HG02571 (cell line): ENCODE measurements around the gene GHR.

Experiments
- ATAC-seq: cut with Tn5 transposase; IDR thresholded peaks from one replicate; pipeline ENCODE4 v1.9.1; 2021; ENCODE audit warnings: mild to moderate bottlenecking, moderate library complexity; ENCODE audit not compliant: unreplicated experiment

GHR gene

DNA sequence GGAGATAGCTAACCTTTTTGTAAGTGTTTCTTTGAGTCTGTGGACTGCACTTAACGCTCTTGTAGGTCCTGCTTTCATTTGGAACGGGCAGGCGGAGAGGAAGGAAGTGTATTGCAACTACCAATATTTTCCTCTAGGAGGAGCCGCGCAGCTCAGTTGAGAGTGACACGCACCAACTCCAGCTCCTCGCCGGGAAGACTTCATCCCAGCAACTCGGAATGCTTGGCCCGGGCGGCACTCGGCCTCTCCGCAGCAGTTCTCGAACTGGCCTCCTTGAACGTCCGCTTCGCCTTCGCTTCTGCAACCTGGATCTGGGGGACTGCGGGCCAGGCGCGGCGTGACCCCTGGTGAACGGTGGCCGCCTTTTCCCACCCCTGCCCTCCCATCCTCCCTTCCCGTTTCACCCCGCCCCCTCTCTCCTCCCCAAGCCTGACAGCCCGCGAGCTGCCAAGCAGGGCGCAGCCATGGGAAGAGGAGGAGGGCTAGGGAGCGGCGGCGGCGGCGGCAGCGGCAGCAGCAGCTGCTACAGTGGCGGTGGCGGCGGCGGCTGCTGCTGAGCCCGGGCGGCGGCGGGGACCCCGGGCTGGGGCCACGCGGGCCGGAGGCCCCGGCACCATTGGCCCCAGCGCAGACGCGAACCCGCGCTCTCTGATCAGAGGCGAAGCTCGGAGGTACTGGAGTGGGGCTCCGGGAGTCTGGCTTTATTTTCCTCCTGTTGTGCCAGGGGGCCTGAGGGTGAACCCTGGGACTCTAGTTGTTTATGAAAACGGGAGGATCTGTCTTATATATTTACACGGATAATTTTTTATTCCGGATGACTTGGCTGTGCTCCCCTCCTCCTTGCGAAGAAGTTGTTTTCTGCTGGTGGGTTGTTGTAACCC, at the start of gene GHR:
Gene GHR (plus strand): TSS at position 155 of the 881 bp plus-strand sequence. CDS start 142,436 bp downstream, outside the sequence.
- ATAC-seq, result peak; percentile 86

DNA sequence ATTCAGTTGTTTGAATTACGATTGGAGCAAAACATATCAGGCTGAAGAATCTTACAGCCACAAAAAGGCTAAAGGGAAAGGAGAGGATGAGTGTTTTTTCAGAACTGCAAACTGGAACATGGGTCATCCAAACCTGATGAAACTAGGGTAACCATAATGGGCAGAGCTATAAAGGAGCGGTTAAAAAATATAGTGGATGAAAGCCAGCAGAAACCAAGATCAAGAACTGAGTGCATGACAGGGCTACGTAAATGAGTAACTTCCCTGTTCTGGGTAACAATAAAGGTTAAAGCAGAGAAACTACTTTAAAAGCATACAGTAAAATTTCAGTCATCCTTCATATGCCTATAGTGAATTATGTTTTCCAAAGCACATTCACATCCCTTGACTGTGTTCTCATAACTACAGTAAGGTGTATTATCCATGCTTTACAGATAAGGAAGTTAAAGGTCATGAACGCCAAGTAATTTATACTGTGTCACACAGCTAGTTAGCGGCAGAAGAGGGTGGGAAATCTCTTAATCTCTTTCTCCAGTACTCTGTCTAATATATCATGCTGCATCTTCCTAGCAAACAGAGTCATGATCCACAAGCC, 48.5 kb upstream of the GHR start:
- no peak for ATAC-seq

DNA sequence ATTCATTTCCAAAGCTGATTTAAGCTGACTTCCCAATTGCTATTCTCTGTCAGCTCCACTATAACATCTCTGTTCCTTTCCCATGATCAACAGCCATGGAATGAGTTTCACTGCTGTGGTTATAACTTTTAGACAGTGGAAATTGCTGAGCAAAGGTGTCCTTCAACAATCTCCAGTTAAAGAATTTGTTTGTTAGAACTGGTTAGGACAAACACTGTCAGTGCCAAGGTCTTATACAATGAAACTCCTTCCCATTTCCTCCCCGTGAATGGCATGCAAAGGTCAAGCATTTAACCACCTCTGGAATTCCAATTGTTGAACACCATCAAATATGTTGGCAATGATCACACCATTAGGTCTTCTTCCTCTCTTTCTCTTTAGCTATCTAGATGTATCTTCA, 45.7 kb upstream of the GHR start:
- no peak for ATAC-seq

DNA sequence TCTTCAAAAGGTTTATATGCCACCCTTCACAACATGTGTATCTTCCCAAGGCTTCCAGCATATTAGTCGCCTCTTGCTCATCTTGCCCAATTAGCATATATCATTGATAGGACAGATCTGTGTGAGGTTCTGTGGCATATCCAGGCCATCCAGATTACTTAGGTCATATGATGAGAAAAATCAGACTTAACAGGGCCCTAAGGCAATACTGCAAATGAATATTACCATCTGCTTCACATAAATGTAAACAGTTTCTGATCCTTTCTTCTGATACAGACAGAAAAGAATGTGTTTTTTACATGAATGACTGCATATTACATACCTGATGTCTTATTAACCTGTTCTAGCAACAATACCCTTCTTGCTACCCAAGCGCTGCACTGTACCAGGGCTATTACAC, 41.3 kb upstream of the GHR start:
- ATAC-seq, result no peak

DNA sequence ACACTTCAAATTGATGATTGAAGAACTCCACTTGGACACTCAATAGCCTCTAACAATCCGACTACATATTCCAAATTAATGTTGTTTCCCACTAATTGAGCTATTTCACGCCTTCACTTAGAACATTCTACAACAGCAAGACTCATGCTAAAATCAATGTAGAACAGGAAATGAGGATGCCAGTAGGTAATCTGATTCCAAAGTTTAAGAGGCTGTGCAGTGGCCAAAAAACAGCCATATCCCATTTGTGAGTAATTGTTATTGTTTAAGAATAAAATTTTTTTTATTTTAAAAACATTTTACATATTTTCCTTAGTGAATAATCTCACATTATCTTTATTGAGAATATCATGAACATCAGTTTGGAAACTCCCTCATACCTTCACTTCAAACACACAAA, 35.7 kb upstream of the GHR start:
- no peak for ATAC-seq

DNA sequence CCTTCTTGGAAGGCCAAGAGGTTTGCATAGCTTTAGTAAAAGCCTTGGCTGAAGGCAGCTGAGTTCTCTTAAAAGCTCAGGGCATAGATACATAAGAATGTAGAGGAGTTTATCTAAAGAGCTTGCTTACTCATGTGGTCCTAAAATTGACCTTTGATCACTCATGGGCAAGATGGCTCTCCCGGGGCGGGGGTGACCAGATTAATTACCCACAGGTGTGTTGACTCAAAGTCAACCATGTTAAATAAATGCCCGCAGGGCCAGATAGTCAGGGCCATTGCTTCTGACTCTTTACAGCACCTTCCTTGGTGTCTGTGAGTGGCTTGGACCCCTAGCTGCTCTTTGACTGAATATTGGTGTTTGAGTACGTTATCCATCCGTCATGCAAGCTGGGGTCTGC, 33.1 kb upstream of the GHR start:
- no peak for ATAC-seq

DNA sequence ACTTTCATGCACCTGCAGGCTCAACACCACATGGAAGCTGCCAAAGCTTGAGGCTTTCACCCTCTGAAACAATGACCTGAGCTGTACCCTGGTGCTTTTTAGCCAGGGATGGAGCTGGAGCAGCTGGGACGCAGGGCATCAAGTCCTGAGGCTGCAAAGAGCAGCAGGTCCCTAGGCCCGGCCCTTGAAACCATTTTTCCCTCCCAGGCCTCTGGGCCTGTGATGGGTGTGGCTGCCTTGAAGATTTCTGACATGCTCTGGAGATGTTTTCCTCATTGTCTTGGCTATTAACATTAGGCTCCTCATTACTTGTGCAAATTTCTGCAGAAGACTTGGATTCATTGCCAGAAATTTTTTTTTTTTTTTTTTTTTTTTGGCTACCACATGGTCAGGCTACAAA, 30.3 kb upstream of the GHR start:
- no peak for ATAC-seq

DNA sequence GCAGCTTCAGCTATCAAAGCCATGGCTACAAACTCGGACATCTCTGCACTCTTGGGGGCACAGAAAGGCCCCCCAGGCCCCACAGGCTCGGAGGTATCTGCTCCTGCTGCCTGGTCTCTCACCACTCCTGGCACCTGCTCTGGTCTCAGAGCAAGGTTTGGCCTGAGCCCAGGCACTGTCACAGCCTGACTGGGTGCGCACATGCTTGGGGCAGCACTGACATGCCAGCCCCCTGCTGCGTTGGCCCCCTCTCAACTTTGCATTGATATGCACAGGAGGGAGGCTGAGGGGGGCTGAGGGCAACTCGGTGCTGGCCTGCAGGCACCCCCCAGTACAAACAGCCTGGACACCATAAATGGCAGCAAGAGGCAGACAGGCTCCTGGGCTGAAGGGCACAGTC, 27.1 kb upstream of the GHR start:
- ATAC-seq, result no peak

DNA sequence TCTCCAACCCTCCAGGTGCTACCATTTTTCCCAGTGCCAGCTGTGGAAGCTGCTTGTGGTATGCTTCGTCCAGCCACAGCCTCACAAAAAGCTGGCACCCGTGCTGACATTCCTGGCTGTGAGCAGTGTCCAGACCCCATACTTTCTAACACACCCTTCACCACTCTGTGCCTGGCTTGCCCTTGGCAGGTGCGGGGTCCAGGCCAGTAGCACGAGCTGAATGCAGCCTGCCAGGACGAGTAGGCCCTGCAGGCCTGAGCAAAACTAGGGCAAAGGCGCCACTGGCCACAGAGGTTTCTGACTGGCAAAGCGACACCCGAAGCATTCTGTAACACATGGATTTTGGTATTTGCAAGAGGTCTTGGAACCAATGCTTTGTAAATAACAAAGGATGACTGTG, 26.0 kb upstream of the GHR start:
- no peak for ATAC-seq

DNA sequence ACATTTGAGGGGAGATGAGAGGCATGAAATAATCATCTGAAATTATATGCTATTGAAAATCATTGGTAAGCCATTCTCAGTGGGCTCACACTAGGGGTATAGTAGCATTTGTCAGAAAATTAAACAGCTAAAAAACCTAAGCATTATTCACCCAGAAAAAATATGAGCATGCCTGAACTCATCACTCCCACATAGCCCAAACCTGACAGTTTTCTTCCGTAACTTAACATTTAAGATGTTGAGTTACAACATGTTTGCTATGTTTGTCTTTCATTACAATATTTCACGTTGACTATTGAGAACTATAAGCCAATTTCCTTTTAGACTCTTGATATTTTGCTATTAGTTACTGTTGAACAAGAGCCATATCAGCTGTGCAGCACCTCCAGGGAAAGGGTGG, 23.5 kb upstream of the GHR start:
- no peak for ATAC-seq

DNA sequence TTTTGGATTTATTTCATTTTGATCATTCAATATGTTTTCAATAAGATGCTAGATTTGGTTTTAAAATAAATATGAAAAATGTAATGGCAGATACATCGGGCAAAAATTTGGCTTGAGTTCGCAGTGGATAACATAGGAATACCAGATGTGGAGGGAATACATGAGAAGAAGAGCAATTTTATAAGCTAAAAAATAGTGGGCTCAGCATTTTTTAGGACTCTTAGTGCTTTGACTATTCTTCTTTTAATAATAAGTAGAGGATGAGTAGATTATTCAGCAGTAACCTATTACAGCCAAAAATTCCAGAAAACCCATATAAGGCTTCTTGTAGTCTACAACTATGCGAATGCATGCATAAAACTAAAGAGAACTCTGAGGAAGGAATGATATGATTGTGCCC, 22.8 kb upstream of the GHR start:
- no peak for ATAC-seq

DNA sequence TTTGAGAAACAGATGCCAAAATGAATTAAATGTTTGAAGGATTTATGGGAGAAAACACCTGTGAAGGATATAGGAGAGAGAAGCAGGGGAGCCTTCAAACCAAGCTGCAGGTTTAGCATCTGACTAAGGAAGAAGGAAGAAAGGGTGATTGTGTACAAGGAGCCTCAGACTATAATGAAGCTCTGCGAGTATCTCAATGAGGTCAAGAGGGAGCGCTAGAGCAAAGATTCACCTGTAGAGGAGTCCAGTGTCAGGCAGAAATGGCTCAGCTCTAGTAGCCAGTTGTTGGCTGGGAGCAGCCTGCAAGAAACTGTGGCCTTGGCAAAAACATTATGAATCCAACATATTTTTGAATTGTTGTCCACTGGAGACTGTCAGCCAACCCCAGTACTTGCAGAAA, 20.0 kb upstream of the GHR start:
- no peak for ATAC-seq

DNA sequence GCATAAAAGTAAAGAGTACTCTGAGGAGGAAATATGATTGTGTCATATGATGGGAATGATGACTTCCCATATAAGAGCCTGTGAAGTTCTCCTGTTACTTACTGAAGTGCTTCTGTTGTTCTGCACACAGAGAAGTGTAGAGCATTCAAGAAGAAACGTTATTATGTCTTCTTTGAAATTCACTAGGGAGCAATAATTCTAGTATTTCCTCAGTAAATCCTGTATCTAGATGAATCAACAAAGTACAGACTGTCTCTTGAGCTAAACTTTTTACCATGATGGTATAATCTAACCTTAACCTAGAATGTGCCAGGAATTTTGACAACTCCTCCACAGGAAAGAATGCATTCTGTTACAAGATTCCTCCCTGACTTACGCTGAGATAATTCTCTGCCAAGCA, 18.9 kb upstream of the GHR start:
- no peak for ATAC-seq

DNA sequence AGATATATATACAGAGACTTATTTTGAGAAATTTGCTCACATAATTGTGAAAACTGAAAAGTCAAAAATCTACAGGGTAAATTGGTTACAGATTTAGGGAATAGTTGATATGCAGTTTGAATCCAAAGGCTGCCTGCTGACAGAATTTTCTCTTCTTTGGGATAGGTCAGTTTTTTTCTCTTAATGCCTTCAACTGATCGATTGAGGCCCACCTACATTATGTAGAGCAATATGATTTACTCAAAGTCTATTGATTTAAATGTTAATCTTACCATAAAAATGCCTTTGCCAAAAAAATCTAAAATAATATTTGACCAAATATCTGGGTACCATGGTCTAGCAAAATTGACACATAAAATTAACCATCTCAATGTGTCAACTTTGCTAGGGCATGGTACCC, 3.9 kb upstream of the GHR start:
- no peak for ATAC-seq

DNA sequence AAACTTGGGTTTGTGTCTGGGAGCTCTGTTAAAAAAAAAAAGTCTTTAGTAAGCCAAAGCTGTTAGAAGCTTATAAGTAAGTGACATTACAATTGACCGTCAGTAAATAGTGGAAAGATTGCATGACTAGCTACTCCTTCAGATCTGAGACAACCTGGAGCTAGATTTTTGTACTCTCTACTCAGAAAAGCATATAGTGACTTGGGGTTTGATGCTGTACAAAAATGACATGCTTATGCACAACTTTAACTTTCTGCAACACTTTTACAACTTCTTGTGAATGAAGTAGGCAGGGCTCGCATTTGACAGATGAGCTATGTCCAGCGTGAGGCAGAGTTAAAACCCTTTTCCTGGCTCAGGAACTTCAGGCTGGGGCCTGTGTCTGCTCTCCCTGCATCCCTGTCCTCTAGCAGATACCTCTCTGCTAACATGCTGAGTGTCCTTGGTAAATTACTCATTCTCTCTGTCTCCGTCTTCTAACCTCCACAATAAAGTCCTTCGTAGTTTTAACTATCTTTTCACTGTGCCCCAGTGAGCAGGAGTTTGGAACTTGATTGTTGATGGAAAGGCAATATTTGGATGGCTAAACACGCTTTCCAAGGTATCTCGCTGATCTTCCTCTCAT, 471 bp upstream of the GHR start:
- ATAC-seq, result no peak

DNA sequence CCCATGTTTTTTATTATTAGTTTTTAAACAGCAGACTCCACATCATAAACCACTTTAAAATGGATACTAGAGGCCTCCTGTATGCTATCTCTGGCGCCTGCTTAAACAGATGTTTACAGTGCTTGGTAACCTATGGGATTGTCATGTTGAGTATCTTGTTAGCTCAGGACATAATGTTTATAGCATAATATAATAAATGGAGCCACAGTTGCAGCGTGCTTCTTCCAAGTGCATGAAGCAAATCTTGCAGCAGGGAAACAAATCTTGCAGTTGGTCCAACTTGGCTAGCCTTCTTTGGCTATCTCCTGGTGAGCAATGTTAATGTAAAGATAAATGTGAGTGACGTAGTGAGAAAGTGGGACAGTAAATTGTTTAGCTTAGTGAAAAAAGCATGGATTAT, 2.8 kb downstream of the GHR start:
- no peak for ATAC-seq

DNA sequence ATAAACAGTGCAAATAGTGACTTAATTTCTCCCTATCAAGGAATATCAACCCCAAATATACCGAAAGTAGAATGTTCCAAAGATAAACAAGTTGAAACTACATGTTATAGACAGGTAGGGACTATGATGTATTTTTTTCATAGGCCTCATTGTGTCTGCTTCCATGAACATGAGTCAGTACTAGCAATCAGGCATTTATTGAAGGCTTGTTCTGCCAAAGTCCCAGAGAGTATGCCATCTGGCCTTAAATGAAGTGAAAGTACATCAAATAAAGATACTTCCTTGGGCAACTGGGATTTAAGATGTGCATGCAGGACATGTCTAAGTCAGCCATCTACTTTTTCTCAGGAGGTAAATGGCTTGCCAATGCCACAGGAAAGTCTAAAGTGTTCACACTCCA, 6.5 kb downstream of the GHR start:
- ATAC-seq, result no peak

DNA sequence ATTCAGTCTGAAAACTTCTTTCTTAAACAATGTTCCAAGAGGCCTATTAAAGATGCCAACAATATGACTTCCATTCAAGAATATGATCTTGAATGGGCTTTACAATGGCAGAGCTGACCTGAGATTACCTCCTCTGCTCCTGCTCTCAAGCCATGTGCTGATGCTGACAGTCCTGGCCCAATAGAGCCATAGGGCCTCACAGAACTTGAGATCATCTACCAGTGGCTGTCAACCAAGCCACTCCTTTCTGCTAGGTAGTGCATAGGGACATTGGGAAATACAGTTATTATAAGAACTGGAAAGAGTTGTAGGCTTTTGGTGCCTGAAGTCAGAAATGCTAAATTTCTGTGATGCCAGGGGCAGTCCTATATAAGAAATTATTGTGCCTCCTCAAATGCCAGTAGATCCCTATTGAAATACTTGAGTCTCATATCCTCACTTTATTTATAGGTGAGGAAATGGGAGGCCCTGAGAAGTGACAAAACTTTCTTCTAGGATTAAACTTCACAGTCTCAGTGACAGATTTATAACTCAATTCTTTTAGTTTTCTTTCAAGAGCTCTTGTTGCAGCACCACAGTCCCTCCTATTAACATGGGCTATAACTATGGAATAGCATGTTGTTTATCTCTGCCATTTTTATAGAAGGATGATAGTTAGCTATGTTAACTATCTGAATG, 10.9 kb downstream of the GHR start:
- no peak for ATAC-seq

DNA sequence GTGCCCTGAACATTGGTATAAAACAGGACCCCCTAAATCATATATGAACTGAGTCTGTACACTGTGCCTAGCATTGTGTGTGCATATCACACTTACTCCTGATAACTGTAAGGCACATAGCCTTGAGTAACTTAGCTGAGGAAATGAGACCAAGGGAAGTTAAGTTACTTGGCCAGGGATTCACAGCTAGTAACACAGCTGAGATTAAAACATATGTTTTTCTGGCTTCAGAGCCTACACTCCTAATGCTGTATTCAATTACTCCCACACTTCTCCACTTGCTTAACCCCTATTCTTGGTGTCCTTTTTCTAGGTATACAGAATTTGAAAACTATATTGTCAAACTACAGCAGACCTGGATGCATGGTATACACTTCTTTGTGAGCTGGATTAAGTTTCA, 12.8 kb downstream of the GHR start:
- no peak for ATAC-seq

DNA sequence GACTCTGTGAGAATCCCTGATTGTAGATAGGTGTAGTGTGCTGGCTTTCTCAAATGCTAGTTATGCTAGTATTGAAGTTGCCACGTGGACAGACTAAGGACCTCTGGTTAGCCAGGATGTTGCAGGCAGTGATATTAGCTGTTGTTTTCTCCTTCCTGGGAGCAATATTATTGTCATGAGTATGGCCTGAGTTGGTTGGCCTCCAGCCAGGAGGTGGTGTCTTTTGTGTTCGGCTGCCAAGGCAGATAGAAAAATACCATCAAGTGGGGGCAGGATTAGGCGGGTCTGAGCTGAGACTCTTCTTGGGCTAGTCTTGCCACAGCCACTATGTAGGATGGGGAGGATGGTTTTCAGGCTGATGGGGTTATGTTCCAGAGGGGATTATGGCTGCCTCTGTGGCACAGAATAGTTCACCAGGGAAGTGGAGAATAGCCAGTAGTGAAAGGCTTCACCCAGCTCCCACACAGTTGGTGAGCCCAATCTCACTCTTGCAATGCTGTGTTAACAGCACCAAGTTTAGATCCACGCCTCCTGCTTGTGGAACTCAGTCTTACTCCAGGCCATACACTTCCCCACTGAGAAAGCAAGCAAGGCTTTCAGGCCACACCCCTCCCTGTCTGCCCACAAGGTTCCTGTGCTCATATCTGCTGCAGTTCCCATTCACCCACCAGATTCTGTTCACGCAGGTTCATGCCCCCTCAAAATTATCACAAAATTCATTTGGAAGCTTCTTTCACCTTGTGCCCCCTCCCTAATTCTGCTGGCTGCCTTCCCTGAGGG, 31.2 kb downstream of the GHR start:
- ATAC-seq, result no peak

DNA sequence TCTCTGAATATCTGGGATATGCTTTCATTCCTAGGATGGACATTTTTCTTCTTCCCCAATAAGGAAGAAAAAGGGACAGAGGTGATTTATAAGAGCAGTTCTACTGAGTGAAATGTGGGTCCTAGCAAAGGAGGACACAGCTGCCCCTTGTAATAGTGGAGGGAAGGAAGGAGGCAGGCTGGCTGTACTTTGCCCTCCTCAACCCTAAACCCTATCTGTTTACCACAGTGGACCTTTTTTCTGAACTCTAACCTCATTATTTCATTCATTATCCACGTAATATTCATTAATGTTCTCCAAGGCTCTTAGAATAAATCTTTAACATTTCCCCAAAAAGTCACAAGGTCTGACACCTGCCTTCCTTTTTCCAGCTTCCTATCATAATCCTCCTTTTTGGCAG, 37.8 kb downstream of the GHR start:
- ATAC-seq, result no peak
